GM12878 (cell line): ENCODE measurements around the gene GNG12.

Source experiments
- BCLAF1 ChIP-seq: fragments of 450-650 bp; IDR thresholded peaks from 2 replicates; pipeline ENCODE4 v1.6.1; 2017; ENCODE audit warnings: antibody characterized with exemption, mild to moderate bottlenecking, moderate library complexity
- EZH2 ChIP-seq: IDR thresholded peaks from 2 replicates; pipeline ENCODE4 v1.6.1; 2012; ENCODE audit warnings: low read depth, mild to moderate bottlenecking, control low read depth, inconsistent platforms, low read length, borderline replicate concordance; ENCODE audit not compliant: control insufficient read depth
- POLR2A ChIP-seq: IDR thresholded peaks from 2 replicates; pipeline ENCODE4 v1.6.1; 2011; ENCODE audit warnings: low read depth, mild to moderate bottlenecking, low read length
- PRDM15 ChIP-seq: fragments of 450-650 bp; formaldehyde crosslinking; IDR thresholded peaks from 2 replicates; pipeline ENCODE4 v1.4.0; 2020; ENCODE audit warnings: mild to moderate bottlenecking, moderate library complexity
- SMAD1 ChIP-seq: fragments of 450-650 bp; IDR thresholded peaks from 2 replicates; pipeline ENCODE4 v1.6.1; 2018; ENCODE audit warnings: mild to moderate bottlenecking, low read depth; ENCODE audit not compliant: partially characterized antibody
- SP1 ChIP-seq: IDR thresholded peaks from one replicate; pipeline ENCODE4 v1.6.1; 2011; ENCODE audit warnings: low read depth, low read length
- SUZ12 ChIP-seq: fragments of 200-600 bp; sonication (generic); IDR thresholded peaks from one replicate; pipeline ENCODE4 v1.6.1; 2018; ENCODE audit warnings: antibody characterized with exemption, mild to moderate bottlenecking; ENCODE audit not compliant: unreplicated experiment
- TF ChIP-seq, protein P1 (sequence below): fragments of 450-650 bp; formaldehyde crosslinking; IDR thresholded peaks from 2 replicates; pipeline ENCODE4 v1.5.0; 2022; ENCODE audit warnings: mild to moderate bottlenecking, missing genetic modification characterization
- TF ChIP-seq, protein P2 (sequence below): IDR thresholded peaks from 2 replicates; pipeline ENCODE4 v1.6.1; 2011; ENCODE audit warnings: low read depth, mild to moderate bottlenecking, low read length, moderate library complexity, borderline replicate concordance; ENCODE audit errors: extremely low read depth

DNA sequence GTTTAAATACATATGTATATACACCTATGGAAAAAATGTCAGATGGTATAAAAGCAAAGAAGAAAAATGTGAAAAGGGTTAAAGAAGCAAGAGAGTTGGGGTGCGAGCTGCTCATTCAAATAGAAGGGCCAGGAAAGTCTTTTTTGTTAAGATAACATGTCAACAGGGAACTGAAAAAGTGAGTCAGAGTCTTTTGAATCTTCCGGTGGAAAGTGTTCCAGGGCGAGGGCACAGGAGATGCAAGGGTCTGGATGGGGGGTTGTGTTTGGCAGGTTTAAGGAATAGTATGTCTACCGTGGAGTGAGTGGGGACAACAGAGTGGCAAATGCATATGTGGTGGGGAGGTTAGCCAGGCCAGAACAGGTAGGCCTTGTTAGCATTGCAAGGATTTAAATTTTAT is 22.2 kb upstream of the GNG12 start:
- TF ChIP-seq EZH2 = no peak
- no peak for TF ChIP-seq SUZ12
- no peak for TF ChIP-seq POLR2A
- no peak for TF ChIP-seq BCLAF1
- no peak for TF ChIP-seq SP1
- TF ChIP-seq, protein P1, sequence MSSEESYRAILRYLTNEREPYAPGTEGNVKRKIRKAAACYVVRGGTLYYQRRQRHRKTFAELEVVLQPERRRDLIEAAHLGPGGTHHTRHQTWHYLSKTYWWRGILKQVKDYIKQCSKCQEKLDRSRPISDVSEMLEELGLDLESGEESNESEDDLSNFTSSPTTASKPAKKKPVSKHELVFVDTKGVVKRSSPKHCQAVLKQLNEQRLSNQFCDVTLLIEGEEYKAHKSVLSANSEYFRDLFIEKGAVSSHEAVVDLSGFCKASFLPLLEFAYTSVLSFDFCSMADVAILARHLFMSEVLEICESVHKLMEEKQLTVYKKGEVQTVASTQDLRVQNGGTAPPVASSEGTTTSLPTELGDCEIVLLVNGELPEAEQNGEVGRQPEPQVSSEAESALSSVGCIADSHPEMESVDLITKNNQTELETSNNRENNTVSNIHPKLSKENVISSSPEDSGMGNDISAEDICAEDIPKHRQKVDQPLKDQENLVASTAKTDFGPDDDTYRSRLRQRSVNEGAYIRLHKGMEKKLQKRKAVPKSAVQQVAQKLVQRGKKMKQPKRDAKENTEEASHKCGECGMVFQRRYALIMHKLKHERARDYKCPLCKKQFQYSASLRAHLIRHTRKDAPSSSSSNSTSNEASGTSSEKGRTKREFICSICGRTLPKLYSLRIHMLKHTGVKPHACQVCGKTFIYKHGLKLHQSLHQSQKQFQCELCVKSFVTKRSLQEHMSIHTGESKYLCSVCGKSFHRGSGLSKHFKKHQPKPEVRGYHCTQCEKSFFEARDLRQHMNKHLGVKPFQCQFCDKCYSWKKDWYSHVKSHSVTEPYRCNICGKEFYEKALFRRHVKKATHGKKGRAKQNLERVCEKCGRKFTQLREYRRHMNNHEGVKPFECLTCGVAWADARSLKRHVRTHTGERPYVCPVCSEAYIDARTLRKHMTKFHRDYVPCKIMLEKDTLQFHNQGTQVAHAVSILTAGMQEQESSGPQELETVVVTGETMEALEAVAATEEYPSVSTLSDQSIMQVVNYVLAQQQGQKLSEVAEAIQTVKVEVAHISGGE (CRISPR knock-in tag) = no peak
- TF ChIP-seq, protein P2, sequence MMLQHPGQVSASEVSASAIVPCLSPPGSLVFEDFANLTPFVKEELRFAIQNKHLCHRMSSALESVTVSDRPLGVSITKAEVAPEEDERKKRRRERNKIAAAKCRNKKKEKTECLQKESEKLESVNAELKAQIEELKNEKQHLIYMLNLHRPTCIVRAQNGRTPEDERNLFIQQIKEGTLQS = no peak
- no peak for TF ChIP-seq PRDM15 (CRISPR knock-in tag)
- no peak for TF ChIP-seq SMAD1
